Stimulated activated naive CD4-positive, alpha-beta T cell treated with Interleukin-2 at 50 U/mL for 16 hours (primary cell): ENCODE data around the gene RUBCN.
"Not testable (repeated sequence)": the region's sequence is repeated elsewhere in the genome, so short reads cannot be mapped to it uniquely, and the experiment has no call there.

Experiments used
- DNase-seq: peaks from one replicate; lab custom pipeline; 2025; lab: John Stamatoyannopoulos, UW

The RUBCN gene

DNA sequence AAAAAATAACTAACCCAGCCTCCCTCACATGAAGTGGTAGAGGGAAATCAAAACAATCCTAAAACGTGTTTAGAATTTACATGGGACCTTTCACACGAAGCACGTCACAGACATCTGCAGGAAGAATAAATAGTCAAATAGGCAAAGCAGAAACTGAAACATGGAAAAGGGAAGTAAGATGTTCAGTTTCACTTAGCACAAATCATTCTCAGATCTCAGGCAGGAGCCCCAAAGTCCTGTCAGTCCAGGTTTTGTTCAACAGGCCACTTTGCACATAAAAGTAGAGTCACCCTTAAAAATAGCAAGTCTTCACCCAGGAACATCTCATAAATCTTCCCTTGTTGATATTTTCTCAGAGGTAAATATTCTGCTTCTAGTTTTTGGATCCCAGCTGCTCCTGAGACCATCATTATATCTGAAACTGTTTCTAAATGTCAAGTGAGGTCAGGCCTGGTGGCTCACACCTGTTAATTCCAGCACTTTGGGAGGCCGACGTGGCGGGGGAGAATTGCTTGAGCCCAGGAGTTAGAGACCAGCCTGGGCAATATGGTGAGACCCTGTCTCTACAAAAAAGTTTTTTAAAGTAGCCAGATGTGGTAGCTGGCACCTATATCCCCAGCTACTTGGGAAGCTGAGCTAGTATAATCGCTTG, 1.9 kb downstream of the RUBCN start:
- DNase-seq = no peak

DNA sequence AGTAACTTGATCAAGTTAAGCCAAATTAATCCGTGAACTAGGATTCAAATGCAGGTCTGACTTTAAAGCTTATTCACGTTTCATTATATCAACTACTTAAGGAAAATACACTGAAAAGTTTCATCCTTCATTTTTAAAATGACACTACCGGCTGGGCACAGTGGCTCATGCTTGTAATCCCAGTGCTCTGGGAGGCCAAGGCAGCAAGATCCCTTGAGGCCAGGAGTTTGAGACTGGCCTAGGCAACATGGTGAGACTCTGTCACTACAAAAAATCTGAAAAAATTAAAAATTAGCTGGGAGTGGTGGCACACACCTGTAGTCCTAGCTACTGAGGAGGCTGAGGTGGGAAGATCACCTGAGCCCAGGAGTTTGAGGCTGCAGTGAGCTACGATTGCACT, 3.7 kb downstream of the RUBCN start:
- no peak for DNase-seq

GRCh38 chr3:197731483-197731882, 5.2 kb downstream of the RUBCN start:
- not testable (repeated sequence) for DNase-seq

- DNase-seq = not testable (repeated sequence)
Measured at GRCh38 chr3:197730770-197731169, 5.9 kb downstream of the RUBCN start.

DNA sequence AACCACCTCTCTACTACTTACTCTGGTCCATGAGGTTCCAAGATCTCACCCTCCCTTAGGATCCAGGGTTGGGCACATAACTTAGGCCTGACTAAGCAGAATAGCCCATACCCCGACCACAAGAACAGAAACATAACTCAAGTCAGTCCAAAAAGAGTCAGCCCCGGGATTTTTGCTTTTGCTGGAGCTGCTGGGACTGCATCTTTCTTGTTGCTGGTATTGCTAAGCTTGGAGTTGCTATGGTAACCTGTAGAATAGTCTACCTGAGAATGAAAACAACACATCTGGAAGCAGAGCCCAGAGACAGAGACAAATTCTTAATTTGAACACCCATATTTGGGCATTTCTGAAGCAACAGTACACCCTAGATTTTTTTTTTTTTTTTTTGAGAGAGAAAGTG, 6.5 kb downstream of the RUBCN start:
- no peak for DNase-seq

GRCh38 chr3:197728487-197728886, 8.2 kb downstream of the RUBCN start:
- DNase-seq = no peak

DNA sequence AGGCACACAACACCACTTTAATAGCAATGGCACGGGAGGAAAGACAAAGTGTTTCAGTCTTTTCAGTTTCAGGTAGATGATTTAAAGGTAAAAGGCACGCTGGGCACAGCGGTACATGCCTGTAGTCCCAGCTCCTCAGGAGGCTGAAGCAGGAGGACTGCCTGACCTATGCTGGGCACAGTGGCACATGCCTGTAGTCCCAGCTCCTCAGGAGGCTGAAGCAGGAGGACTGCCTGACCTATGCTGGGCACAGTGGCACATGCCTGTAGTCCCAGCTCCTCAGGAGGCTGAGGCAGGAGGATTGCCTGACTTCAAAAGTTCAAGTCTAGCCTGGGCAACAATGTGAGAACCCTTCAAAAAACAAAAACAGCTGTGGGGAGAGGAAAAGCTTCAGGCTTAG, 8.8 kb downstream of the RUBCN start:
- DNase-seq = not testable (repeated sequence)

GRCh38 chr3:197722734-197723133, 14.0 kb downstream of the RUBCN start:
- DNase-seq = no peak

GRCh38 chr3:197720694-197721093, 16.0 kb downstream of the RUBCN start:
- no peak for DNase-seq

DNA sequence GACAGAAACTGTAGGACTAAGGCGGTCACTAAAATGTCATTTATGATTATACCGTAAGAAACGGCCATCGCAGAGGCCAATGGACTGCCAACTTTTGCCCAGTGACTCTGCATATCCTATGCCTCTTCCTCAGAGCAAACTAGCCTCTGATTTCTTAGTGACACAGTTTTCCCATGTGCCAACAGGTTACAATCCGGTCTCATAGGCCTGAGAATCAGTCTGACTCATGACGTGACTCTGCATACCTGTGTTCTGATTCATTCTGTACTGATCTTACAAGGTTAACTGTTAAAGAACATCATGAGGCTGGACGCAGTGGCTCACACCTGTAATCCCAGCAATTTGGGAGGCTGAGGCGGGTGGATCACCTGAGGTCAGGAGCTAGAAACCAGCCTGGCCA, 17.8 kb downstream of the RUBCN start:
- no peak for DNase-seq

DNA sequence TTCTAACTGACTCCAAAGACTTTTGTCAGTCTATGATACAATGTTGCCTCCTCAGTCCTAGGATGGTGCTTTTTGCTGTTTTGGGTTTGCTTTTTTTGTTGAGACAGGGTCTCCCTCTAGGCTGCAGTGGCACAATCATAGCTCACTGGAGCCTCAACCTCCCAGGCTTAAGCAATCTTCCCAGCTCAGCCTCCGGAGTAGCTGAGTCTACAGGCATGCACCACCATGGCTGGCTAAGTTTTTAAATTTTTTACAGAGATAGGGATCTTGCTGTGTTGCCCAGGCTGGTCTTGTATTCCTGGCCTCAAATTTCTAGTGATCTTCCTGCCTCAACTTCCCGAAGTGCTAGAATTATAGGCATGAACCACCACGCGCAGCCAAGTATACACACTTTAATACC, 22.5 kb downstream of the RUBCN start:
- DNase-seq = no peak

DNA sequence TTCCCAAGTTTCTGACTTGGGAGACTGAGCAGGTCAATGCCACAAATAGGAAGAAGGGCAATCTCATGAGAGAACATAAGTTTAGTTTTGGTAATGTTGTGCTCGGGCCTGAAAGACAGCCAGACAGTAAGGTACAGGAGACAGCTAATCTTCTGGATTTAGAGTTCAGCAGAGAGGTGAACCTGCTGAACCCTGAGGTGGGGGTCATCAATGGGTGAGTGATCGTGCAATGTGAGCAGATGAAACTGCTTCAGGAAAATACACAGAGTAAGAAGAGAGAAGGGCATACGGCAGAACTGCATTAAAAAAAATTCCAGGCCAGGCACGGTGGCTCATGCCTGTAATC, 23.3 kb downstream of the RUBCN start:
- DNase-seq = no peak

DNA sequence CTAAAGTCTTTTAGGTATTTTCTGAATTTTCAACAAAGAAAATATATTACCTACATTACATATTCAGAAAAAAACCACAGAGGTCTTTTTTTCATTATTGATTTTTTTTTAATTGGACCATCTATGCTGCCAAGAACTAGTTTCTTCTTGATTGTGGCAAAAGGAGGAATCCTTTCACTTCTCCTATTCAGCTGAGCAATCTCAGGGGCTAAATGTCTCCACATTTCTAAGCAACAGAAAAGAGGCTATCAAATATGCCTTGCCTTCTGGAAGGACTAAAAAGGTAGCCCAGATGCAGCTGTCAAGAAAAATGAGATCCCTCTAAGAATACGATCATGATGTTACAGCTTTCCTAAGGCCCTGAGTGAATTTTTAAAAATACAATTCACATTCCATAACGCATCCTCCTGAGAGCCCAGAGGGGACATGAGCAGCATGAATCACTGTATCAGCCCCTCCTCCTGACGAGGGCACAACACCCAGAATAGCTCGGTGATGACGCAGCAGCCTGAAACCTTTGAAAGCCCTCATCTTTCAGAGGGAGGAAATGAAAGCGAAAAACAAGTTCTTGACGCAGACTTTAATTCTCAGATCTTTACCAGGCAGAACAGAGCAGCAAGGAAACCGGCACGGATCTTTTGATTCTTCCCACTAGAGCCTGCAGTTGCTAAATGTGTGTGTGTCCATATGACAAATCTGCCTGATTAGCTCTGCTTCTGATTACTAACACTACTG, 24.6 kb downstream of the RUBCN start:
- peak; percentile 86 for DNase-seq

GRCh38 chr3:197710965-197711364, 25.7 kb downstream of the RUBCN start:
- DNase-seq = not testable (repeated sequence)

GRCh38 chr3:197709135-197709534, 27.6 kb downstream of the RUBCN start:
- DNase-seq = no peak

DNA sequence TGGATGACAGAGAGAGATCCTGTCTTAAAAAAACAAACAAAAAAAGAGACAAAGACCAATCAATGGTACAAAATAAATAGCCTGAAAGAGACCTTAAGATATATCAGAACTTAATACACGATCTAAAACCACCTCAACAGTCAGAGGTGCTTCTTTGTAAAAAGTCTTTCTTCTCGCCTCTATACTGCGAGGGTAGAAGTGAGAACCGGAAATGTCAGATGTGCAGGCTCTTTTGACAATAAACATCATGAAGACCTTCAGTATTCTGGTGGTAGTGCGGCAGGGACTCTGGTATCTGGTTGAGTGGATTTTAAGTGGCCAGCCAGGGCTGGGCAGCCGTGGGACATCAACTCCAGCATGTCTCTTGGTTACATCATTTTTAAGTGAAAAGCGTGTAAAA, 30.0 kb downstream of the RUBCN start:
- DNase-seq = no peak

GRCh38 chr3:197701841-197702240, 34.9 kb downstream of the RUBCN start:
- DNase-seq = no peak

GRCh38 chr3:197700095-197700494, 36.6 kb downstream of the RUBCN start:
- no peak for DNase-seq

DNA sequence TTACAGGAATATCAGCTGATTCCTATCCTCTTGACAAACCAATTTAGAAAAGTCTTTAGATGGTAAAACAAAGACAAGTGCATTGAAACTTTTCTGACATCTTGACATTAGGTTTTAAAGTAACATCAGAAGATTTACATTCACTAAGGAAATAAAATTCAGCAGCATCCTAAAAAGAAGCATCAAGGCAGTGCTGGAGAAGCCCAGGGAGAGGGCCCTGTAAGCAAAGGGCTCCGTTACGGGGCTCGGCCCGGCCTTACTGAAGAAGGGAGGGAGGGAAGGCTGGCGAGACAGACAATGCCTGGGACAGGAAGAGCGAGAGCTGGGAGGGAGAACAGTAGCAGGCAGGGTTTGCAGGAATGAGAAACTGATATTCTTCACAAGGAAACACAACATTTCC, 39.3 kb downstream of the RUBCN start:
- DNase-seq = no peak

DNA sequence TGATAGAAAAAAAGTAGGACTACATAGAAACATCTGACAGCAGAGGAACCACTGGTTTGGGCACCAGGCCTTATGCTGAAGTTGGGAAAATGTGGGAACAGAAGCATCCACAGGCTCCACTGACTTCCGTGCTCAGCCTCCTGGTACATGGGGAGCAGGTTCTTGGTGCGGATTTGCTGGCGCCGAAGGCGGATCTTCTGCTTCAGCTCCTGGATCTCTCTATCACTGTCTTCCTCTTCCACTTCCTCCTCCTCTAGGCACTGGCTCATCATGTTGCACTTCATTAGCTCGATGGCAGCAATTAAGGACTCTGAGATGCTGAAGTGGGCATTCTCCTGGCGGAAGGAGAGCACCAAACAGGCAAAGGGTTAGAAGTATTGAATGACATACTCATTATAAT, 42.5 kb downstream of the RUBCN start:
- no peak for DNase-seq

DNA sequence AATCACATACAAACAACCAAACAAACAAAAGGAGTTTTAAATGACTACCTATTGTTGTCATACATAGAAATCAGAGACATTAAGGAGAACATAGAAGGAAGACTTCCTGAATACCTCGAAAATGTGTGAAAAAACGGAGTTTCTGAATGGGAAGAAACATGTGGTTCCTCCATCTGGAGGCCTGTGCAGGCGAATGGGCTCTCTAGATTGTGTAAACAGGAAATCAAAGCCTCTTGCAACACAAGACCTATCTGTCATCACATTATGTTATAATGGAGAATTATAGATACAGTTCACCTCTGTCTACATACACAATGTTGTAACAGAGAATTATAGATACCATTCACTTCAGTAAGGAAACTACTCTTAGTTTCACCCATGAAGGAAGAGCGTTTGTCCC, 44.1 kb downstream of the RUBCN start:
- no peak for DNase-seq

DNA sequence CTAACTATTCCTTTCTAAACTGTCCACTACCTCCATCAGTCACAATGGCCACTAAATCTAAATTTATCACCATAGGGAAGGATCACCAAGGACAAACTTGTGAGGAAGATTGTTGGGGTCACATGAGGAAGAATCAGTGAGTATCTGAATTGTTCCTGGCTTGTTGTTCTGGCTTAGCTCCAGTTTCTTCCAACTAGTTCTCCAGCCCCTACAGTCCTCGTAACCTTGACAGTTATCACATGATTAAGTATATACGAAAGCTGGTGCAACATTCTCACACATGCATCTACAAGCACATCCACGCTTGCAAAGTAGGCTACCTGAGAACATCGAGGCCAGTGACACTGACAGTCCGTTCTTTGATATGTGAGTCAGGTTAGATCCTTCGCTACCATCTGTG, 46.0 kb downstream of the RUBCN start:
- no peak for DNase-seq

DNA sequence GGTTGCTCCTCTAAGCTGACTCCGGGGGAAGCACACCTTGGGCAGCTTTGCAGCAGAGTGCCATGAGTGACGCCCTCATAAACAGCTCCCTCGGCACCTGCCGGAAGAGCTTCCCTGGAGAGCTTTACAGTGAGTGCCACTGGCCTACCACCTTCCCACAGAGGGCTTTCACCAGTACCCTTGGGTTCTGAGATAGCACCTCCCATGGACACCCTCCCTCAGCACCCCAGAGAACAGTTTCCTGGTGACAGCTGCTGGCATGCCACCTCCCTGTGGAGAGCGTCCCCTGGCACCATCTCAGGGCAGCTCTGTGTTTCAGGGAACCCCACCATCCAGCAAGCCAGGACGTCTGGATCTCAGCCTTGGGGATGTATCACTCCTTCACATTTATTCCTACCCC, 49.1 kb downstream of the RUBCN start:
- DNase-seq = no peak

DNA sequence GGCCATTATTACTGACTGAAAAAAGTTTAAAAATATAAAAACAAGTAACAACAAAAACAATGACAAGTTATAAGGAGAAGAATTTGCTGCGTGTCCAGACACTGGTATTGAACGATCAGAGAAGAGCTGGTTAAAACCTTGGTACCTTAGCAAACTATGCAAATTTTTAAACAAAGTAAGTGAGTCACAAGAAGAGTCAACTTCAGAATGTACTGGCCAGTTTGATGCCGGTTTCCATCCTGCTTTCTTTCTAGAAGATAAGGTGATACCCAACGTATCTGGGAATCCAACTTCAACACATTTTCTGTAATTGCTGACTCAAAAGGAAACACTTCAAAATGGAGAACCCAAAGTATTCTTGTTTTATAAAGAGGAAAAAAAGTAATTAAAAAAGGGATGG, 49.8 kb downstream of the RUBCN start:
- DNase-seq = no peak
